ENCODE measurements around the gene CHST1.

- no peak for TF ChIP-seq CHD4 (IDR thresholded peaks at IDR 0.05; ENCODE audit: borderline replicate concordance)
- no peak for TF ChIP-seq KDM1A (IDR thresholded peaks at IDR 0.05; ENCODE audit: low read depth)
- TF ChIP-seq RCOR1 (IDR thresholded peaks at IDR 0.05; ENCODE audit: low read depth, low read length), result no peak
- no peak for TF ChIP-seq CTCF (IDR thresholded peaks at IDR 0.05)
These were observed 7.2 kb upstream of the CHST1 start for GRCh38 chr11:45672593-45672992.
